ENCODE results near the gene FOXC2.

Gene FOXC2

DNA sequence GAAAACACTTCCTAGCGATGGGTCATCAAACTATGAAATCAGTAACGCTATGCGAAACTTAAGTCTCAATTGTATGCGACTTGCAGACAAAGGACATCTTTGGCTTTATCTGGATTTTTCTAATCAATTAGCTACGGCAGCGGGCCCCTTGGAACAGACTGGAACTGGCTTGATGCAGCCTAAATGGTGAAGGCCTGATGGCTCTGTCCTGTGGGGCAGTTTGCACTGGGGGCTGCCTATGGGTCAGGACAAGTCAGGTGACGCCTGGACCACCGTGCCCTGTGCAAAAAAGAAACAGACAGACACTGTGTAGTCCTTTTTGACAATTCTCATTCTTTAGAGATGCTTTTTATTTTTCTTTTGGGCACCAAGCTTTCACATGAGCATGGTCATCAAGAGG, 33.6 kb upstream of the FOXC2 start:
- DNase-seq (ENCODE audit: low read depth): no peak

GRCh38 chr16:86533767-86534351, 32.8 kb upstream of the FOXC2 start:
- no peak for DNase-seq (ENCODE audit: low read depth)

DNA sequence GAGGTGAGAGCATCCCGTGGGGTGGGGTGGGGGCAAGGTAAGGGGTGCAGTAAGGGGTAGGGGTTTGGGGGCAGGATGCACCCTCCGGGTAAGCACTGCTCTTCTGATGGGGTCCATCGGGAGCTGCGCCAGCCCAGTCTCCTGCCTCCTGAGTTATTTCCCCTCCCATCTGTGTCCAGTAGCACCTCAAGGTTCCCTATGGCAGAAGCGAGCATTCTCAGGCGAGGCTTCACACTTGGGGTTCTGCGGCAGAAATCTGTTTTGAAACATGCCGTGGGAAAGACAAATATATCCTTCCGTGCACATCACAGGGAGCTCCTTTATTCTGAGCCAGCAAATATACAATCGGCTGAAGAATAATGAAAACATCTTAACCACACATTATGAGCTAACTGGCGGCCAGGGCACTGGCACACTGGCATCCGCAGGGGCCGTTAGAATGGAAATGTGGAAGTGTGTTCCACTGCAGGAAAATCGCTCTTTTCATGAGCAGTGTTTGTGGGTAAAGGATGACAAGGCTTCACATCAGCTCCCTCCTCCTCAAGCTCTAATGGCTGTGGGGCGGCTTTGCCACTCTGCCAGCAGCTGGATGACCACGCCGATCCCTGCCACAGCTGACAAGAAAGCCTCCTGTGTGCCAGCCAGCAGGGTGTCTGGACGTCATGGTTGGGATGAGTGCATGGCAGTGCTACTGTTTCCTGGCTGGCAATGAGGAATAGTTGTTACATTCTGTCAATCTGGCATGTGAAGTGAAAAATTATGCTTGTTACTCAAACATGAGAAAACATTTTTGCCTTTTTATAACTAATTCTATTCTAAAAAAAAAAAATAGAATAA, 31.6 kb upstream of the FOXC2 start:
- DNase-seq (ENCODE audit: low read depth): no peak

- DNase-seq (ENCODE audit: low read depth): no peak
These were observed 30.0 kb upstream of the FOXC2 start for GRCh38 chr16:86536621-86537020.

- DNase-seq (ENCODE audit: low read depth): no peak
These were observed 29.1 kb upstream of the FOXC2 start for GRCh38 chr16:86537486-86537885.

GRCh38 chr16:86538196-86538780, 28.3 kb upstream of the FOXC2 start:
- DNase-seq (ENCODE audit: low read depth): no peak

DNA sequence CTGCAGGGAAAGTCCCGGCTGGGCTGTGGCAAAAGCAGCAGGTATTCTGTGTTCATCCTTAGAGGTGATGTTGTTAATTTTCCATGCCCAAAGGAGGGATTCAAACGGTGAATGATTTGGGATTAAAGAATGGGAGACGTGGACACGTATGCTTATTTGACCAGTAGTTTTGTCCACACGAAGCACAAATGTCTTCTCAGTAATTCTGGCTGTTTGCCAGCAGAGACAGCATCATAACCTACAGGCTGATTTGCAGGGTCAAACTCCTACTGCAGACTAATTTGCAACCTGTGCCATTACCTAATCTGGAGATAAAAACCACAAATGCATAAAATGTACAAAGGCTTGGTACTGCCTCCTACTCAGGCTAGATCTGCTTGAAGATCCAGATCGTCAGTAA, 25.7 kb upstream of the FOXC2 start:
- no peak for DNase-seq (ENCODE audit: low read depth)

GRCh38 chr16:86541560-86541959, 25.1 kb upstream of the FOXC2 start:
- no peak for DNase-seq (ENCODE audit: low read depth)

DNA sequence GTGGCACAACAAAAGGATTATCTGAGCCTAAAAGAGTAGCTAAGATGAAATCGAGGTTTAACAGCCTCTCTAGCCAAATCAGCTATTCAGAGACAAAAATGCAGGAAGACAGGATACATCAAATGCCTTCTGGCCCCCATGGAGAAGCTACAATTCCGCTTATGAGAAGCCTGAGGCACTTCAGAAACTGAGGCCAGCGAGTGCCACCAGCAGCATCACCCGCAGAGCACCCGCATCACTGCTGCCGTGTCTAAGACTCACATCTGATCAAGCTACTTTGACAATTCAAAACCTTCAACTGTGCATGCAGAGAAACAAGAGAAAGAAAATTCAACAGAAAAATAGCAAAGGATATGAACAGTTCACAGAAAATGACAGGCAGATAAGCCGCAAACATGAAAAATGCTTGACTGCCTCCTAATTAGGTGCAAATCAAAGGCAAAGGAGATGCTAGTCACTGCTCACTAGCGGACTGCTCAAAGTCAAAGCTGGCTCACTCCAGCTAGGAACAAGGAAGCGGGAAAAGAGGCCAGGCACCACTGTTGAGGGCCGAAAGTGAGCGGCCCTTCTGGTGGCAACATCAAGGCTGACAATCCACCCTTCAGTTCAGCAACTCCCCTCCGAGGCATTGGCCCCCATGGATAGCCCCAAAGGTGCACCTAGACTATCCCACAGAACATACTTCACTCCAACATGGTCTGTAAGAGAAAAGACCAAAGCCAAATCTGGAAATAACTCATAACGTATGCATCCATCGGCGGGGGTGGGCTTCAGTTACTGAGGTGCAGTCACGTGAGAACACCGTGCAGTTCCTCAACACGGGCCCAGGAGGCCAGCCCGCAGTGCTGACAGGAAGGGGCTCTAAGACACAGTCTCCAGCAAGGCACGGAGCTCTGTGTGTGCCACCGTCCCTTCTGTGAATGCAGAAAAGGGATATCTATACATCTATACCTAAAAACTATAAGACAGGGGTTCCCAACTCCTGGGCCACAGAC, 23.6 kb upstream of the FOXC2 start:
- DNase-seq (ENCODE audit: low read depth): no peak

GRCh38 chr16:86545481-86545880, 21.1 kb upstream of the FOXC2 start:
- DNase-seq (ENCODE audit: low read depth): no peak

DNA sequence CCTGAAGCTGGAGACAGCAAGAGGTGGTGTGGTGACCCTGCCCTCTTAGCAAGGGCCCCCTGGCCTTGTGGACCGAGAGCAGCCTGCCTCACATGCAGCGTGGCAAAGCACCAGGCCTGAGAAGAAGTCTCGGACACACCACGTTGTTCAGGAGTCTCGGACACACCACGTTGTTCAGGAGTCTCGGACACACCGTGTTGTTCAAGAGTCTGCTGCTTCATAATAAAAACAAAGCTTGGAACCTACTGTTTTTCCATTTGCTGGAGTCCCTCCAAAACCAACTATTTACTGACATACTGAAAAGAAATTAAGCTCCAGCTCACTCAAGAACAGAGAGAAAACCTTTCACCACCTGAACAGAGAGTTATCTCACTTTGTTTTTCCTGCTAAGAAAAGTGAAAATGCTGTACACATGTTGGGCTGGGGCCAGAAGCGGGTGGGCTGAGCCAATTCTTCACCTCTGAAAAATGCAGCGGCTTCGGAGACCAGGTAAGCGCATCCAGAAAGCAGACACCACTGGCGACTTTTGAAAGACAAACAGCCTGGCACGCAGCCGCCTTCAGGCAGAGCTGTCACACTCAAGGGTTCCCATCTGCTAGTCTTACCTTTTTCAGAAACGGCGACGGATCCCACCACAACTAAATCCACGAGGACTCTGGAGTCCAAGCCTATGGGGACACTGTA, 20.5 kb upstream of the FOXC2 start:
- no peak for DNase-seq (ENCODE audit: low read depth)

DNA sequence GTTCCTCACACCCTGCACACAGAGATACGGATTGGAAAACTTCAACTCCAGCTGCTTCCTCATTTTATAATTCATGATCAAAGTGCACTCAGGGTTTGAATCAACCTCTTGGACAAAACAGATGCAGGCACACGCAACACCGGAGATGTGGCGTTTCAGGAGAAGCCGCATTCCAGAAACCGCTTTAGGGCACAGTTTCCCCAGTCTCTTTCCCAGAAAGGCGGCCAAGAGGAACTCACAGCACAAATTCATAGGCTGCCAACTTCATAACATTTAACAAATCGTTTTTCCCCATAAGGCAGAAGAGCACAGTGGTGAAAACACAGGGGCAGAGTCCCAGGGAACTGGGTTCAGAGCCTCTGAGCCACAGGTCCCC, 20.0 kb upstream of the FOXC2 start:
- no peak for DNase-seq (ENCODE audit: low read depth)

DNA sequence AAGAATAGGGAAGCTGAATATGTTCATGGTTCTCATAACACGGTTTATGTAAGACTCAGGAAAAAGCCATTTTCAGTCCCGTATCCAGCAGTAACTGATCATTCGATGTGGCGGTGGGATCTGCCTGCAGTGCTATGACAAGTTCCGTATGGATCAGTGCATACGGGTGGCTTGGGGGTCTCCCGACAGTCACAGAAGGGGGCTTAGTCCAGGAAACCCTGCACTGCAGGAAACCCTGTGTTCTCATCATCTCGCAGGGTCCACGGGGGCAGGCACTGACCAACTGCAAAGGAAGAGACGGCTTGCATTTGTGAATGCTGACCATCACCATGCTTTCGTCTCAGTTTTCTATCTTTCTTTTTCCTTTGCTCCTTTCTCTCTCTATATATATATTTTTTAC, 19.3 kb upstream of the FOXC2 start:
- DNase-seq (ENCODE audit: low read depth): no peak

DNA sequence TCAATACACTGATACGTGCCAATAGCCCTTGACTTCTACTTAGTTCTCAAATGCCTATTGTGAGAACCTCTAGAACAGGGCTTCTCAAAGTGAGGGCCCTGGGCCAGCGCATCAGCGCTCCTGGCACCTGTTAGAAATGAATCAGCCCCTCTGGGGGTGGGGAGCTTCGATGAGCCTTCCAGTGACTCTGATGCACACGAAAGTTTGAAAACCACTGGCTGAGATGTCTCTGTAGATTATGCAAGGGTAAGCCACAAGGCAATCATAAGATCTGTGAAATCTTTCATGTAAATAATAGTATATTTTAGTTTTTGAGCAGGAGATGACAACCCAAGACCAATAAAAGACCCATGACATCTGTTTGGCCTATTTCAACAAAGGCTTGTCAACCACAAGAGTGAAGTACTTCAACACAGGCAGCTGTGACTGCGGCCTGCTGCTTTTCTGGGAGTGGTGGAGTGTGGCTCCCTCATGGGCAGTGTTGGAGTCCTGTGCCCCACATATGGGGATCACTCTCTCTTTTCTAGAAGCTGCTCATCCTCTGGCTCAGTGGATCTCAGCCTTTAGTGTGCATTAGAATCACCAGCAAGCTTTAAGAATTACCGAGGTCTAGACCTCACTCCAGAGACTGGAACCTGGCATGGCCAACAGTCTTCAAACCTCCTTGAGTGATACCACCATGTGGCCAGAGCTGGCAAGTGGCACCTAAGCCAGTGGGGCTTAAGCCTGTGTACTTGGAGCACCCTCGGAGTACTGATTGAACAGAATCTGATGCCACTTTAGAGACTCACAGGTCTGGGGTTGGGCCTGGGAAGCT, 17.3 kb upstream of the FOXC2 start:
- DNase-seq (ENCODE audit: low read depth): no peak

GRCh38 chr16:86549893-86550190, 16.8 kb upstream of the FOXC2 start:
- DNase-seq (ENCODE audit: low read depth): no peak

GRCh38 chr16:86550281-86550680, 16.3 kb upstream of the FOXC2 start:
- DNase-seq (ENCODE audit: low read depth): no peak

DNA sequence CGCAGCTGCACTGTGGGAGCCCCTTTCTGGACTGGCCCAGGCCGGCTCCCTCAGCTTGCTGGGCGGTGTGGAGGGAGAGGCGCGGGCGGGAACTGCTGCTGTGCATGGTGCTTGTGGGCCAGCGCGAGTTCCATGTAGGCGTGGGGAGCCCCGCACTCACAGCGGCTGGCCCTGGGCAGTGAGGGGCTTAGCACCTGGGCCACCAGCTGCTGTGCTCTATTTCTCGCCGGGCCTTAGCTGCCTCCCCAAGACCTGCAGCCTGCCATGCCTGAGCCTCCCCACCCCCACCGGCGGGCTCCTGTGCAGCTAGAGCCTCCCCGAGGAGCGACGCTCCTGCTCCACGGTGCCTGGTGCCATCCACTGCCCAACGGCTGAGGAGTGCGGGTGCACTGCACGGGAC, 13.3 kb upstream of the FOXC2 start:
- DNase-seq (ENCODE audit: low read depth): no peak

- DNase-seq (ENCODE audit: low read depth): no peak
These were observed 12.1 kb upstream of the FOXC2 start for GRCh38 chr16:86554599-86554916.

DNA sequence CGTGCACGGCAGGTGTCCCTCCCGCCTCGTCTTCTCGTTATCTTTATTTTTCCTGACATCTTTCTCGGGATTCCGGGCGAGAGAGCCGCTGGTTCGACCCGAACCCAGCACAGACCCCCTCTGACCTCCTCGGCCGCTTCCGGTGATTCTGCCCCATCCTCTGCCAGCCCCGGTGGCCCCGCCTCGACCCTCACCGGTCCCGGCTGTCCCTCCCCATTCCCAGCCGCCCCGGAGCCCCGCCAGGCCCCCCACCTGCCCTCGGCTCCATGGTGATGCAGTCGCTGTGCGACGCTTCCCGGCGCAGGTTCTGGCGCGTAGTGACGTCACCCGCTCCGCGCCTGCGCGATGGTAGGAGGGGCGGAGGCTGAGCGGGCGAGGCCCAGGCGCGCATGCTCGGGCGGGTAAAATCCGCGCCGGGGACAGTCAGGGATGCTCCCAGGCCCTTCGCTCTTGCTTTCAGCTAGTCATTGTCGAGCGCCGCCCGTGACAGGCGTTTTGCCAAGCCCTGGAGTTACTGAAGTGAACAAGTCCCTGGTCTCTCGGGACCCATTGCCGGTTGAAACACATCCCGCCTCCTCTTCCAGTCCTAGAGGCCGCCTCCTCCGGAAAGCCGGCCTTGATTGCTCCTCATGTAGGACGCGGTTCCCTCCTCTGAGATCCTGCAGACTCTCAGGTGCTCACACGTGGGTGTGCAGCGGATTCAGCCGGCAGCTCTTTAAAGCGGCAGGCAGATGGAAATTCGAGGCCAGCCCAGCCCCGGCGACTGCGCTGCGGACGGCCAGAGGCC, 11.5 kb upstream of the FOXC2 start, which contains the start of gene MTHFSD:
Gene MTHFSD, minus strand, starts transcription at position 319 of the 787 bp plus-strand sequence. Its CDS starts 51 bp downstream, at position 268.
- DNase-seq (ENCODE audit: low read depth): peak; percentile 94

DNA sequence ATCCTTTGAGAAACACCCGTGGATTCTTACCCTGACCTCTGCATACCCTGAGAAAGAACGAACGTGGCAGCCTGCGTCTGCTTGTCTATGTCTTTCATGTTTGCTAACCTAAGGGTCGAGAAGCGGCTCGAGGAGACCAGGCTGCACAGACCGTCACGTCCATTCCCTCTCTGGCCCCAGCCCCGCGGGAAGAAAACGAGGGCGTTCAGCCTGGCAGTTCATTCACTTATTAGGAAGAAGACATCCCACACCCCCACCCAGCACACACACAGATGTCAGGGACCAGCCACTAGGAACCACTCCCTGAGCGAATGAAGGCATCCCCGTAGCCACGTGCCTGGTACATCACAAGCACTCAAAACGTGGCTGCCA, 10.9 kb upstream of the FOXC2 start:
- DNase-seq (ENCODE audit: low read depth): no peak

All from activated T-helper 9 cell treated with anti-CD3 and anti-CD28 coated beads, Interleukin-2, amount 50 U/mL, for 16 hours (primary cell).